Left ventricle myocardium superior (tissue), 1 donor: ENCODE data around the gene CRYZL1. TPM values are rescaled to one million over a fixed set of nuclear protein-coding genes. Genes with fewer than 3 reads are reported as not detected.
"Not testable (repeated sequence)": the region's sequence is repeated elsewhere in the genome, so short reads cannot be mapped to it uniquely, and the experiment has no call there.

Experiments used
- ATAC-seq: fragments of 200-7000 bp; cut with Tn5 transposase; one replicate; pipeline ENCODE4 v1.9.1; 2020; ENCODE audit warnings: mild to moderate bottlenecking, moderate library complexity
- DNase-seq: peaks from one replicate; pipeline ENCODE4 v3.0.0-alpha.2; 2020
- intact Hi-C: fragments of 100-400 bp; cut with micrococcal nuclease; formaldehyde crosslinking; loops from one replicate; pipeline ENCODE4 v1.11.0; 2022
- total RNA-seq: library from RNA; stranded (reverse); fragmentation: NEBNext Ultra II Directional; extraction: Animal tissue kit (Norgen Biotek cat#: 25700); gene quantifications from one replicate; pipeline ENCODE4 v1.2.1, GENCODE V29; 2021
- donor health status: DM: no; HTN: yes; CAD: no; lungs with severe emphysema.

CRYZL1 gene
- total RNA-seq, 1 donor from 2014 or later: 25.2 TPM

DNA sequence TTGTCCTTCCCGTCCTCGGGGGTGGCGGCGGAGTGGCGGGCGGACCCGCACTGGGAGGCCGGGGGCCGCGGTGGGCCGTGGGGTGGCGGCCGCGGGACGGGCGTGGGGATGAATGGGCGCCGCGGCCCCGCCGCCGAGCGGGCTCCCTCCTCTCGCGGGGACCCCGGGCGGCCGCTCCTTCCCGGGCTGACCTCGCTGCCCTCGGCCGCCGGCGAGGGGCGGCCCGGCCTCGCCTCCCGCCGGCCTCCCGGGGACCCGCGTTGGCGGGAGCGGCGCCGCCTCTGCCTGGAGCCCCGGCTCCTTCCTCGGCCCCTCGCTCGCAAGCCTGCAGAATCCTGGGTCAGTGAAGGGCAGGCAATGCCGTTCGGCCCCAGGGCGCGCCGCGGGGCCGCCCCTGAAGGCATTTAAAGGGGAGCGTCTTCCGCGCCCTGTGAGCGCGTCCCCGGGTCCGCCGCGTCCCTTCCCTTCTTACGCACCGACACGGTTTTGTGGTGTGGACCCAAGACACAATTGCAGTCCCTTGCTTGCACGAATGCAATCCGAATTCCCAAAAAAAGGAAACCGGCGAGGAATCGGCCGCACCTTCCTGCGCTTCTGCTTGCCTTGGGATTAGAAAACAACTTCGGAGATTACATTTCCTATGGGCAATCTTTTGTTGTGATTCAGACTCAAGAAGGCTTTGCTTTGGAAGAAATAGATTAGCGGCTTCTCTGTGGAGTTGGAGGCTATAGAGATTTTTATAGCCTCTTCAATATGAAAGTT is 1.5 kb upstream of the CRYZL1 start:
- peak; percentile 68 for DNase-seq
- ATAC-seq: no peak
- intact Hi-C loops: no loop called here

DNA sequence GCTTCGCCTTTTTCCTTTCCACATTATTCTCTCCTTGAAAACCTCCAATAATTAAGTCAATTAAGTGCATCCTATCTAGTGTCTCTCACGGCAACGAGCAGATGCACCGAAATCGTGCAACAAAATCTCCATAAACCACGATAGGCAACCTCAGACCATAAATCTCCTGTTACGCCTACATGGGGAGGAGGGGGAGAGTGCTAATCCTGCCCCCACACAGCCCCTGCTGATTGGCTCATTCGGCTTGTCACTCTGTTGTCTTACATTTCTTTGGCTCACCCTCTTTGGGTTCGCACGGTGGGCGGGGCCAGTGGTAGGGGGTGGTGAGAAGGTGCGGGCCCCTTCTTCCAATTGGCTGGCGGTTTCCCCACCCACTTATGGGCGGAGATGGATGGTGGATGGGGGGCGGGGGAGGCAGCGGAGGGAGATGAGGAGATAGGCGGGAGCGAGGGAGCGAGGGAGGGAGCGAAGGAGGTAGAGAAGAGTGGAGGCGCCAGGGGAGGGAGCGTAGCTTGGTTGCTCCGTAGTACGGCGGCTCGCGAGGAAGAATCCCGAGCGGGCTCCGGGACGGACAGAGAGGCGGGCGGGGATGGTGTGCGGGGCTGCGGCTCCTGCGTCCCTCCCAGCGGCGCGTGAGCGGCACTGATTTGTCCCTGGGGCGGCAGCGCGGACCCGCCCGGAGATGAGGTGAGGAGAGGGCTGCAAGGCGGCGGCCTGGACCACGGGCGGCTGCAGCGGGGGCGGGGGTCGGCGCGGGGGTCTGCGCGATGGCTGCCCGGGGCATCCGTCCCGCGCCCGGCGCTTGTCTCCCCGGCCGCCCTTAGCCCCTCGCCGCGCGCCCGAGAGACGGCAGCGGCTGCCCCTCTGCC is 720 bp upstream of the CRYZL1 start, which contains the start of gene ITSN1:
Gene ITSN1, plus strand, starts transcription at position 475 of the 869 bp plus-strand sequence. CDS start 76,328 bp downstream, outside the sequence.
- intact Hi-C loops: no loop called here
- ATAC-seq (peak; percentile 93), DNase-seq (peak; percentile 100)

DNA sequence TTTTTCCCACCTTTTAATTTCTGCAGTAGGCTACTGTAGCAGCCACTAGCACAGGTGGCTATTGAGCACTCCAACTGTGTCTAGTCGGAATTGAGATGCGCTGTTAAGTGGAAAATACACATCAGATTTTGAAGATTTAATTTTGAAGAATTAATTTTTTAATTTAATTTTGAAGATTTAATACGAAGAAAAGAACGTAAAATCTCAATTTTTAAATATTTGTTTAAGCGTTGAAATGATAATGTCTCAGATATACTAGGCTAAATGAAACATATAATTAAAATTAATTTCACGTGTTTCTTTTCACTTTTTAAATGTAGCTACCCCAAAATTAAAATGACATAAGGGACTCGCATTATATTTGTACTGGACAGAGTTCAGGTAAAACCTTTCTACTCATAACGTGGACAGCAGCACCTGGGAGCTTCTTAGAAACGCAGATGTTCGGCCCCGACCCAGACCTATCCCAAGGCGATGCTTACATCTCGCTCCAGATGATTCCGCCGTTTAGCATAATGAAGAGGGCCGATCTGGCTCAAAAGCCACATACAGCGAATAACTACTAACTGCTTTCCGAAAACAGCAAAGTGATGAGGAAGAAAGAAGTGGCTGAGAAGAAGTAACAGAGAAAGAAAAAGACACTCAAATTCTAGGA is 717 bp downstream of the CRYZL1 start:
- DNase-seq: no peak
- no peak for ATAC-seq
- intact Hi-C loops: no loop called here

DNA sequence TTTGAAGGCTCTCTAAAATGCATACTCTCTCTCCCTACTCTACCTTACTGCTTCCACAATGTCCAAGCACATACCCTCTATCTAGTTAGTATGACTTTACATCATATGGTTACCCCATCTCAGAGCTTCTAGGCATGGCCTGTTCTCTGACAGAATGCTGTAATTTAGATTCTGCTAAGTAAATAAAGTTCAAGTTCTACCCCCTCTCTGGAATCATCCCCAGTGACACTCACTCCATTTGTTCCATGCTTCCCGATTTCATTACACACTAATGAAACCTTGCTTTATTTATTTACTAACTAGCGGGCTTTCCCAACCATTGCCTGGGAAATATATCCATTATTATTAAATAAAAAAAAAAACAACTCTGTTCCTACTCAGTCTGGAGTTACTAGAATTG is 7.3 kb downstream of the CRYZL1 start:
- intact Hi-C loops: no loop called here
- ATAC-seq: no peak

DNA sequence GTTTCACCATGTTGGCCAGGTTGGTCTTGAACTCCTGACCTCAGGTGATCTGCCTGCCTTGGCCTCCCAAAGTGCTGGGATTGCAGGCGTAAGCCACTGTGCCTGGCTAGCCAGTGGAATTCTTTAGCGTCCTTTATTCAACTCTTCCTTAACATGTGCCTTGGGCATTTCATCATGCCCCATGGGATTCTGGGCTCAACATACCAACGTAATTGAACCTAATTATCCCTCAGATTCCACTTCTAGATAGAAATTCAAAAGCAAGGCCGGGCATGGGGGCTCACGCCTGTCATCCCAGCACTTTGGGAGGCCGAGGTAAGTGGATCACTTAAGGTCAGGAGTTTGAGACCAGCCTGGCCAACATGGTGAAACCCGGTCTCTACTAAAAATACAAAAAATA is 15.4 kb downstream of the CRYZL1 start:
- intact Hi-C loops, DNase-seq, ATAC-seq: not testable (repeated sequence)

More for the DNA sequence above, 7.3 kb downstream of the CRYZL1 start:
- DNase-seq: no peak

DNA sequence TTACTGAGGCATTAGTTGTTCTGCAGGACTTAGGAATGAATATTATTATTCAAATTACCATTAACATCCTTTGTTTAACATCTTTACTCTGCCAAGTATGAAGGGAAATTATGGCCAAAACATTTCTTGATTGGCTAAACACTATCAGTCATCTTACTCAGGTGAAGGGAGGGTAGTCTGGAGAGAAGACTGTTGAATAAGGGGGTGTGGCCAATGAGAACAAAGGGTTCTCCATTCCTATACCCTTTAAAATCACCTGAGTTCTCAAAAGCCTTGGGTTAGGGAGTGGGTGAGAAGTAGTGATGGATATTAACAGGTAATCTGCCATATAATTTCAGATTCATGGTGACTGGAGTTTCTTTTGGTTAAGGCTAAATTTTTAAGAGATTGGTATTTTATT is 19.3 kb downstream of the CRYZL1 start:
- intact Hi-C loops: no loop called here
- no peak for DNase-seq
- no peak for ATAC-seq

DNA sequence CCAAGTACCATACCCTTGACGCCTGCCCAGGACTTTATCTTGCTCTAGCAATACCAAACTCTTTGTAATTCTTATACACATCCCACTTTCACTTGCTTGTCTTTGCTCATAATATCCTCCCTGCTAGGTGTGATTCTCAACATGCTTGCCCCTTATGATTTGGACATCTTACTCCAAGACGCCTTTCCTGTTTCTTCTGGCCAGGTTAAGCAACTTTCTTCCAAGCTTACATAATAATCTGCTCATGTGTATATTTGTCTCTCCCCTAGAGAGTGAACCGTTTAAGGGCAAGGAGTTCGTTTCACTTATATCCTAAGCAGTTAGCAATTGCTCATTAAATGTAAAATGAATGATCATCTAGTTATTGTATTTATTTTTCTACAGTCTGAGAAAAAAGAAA is 21.8 kb downstream of the CRYZL1 start:
- no peak for ATAC-seq
- no peak for DNase-seq
- intact Hi-C loops: no loop called here

DNA sequence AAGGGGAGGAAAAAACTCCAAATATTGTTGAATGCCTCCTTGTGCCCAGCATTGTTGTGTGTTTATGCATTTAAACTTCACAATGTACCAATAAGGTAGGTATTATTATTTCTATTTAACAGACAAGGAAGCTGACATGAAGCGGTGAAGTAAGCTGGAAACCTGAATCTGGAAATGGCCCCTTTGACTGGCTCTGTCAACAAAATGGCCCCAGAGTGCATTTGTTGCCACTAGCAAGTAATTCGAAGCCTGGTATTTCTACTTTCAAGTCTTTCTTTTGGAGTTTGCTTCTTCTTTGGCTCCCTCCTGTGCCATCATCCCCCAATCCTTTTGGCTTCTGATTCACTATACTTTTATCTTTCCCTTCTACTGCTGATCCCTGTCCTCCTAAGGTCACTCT is 23.1 kb downstream of the CRYZL1 start:
- DNase-seq: no peak
- intact Hi-C loops: no loop called here
- no peak for ATAC-seq

DNA sequence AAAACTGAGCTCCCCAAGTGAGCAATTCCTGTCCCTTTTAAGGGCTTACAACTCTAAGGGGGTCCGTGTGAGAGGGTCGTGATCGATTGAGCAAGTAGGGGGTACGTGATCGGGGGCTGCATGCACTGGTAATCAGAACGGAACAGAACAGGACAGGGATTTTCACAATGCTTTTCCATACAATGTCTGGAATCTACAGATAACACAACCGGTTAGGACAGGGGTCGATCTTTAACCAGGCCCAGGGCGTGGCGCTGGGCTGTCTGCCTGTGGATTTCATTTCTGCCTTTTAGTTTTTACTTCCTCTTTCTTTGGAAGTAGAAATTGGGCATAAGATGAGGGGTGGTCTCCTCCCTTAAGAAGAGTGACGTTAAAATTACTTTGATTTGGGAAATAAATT is 24.0 kb downstream of the CRYZL1 start:
- intact Hi-C loops, DNase-seq, ATAC-seq: not testable (repeated sequence)

DNA sequence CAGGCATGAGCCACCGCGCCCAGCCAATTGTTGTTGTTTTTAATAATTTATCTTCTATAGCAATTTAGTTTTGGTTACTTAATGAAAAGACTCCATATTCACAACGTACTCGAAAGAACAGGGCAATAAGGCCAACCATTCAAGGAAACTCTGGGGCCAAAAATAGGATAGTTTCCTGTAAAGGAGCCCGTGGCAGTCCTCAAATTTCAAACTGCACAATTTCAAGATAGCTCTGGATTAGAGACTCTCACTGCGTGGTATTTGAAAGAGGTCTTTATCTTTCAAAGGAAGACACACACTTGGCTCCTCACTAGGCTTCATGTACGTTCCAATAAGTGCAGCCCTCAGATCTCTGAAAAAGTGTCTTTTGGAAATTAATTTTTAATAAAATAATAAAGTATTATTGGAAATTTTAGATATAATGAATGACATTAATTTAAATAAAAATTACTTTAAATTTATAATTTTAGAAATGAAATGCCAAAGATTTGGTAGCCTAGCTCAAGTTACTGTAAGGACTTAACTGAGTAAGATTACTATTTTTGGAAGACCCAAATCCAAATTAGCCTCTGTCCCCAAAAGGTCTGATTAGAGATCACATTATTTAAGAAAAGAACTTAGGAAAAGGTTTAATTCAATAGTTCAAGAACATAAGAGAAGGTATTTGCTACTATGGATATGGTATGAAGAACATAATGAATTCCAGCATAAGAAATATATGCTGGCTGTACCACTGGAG is 30.4 kb downstream of the CRYZL1 start:
- no peak for ATAC-seq
- intact Hi-C loops: no loop called here
- DNase-seq: no peak

DNA sequence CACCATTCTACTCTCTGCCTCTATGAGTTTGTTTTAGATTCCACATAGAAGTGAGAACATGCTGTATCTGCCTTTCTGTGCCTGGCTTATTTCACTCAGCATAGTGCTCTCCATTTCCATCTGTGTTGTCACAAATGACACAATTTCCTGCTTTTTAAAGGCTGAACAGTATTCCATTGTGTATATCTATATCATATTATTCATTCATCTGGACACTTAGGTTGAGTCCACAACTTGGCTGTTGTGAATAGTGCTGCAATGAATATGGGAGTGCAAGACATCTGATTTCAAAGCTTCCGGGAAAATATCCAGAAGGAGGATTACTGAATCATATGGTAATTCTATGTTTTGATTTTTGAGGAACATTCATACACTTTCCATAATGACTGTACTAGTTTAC is 33.0 kb downstream of the CRYZL1 start:
- intact Hi-C loops: no loop called here
- DNase-seq (no peak), ATAC-seq (no peak)

DNA sequence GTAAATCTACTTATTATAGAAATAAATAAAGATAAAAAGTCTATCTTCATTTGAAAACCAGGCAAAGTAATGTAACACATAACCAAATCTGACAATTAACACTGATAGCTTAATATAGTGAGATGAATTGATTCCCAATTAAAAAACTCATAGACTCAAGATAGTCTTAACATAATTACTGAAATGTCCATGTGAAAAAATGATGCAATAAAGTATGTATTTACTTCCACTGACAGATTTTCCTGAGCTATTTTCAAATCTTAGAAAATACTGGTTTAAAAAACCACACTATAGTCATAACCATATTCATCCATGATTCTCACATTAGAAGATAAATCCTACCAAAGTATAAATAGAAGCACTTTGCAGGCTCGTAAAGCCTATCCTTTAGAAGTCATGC is 43.5 kb downstream of the CRYZL1 start:
- intact Hi-C loops: no loop called here
- no peak for DNase-seq
- ATAC-seq: no peak

DNA sequence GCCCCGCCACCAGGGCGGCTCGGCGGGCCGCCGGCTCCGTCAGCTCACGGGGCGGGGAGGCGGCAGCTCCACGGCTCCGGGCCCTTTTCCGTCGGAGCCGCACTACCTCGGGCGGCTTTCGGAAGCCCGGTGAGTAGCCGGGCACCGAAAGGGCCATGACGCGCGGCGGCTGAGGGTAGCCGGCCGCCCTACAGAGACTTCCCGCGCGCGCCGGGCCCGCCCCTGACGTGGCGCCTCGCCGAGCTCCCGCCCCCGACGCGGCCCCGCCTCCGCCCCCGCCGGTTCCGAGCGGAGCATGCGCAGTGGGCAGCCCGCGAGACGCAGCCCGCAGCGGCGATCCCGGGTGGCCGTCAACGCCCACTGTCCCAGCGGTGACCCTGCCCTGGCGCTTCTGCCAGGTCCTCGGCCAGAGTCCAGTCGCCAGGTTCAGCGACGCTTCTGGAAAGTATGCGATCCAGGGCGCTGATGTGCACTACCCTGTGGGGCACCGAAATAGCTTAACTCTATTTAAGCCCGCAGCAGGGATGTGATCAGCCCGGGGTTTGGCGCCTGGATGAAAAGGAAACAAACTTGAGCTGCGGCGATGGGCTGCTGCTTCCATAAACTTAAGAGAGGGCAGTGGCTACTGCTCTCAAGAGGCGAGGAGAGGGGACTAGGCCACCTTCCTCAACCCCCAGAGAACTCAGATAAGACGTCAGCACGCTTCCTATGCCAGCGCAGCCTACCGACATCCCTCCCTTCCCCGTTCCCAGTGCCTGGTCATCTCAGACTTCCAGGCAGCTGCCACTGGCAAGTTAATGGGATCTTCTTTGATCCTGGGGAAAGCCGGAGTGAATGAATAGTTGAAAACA is 52.8 kb downstream of the CRYZL1 start, which contains the start of gene DONSON:
Gene DONSON, minus strand, starts transcription at position 200 of the 851 bp plus-strand sequence. Its CDS starts 43 bp downstream, at position 157.
- DNase-seq (peak; percentile 95), ATAC-seq (peak; percentile 97)
- intact Hi-C loops: no loop called here

DNA sequence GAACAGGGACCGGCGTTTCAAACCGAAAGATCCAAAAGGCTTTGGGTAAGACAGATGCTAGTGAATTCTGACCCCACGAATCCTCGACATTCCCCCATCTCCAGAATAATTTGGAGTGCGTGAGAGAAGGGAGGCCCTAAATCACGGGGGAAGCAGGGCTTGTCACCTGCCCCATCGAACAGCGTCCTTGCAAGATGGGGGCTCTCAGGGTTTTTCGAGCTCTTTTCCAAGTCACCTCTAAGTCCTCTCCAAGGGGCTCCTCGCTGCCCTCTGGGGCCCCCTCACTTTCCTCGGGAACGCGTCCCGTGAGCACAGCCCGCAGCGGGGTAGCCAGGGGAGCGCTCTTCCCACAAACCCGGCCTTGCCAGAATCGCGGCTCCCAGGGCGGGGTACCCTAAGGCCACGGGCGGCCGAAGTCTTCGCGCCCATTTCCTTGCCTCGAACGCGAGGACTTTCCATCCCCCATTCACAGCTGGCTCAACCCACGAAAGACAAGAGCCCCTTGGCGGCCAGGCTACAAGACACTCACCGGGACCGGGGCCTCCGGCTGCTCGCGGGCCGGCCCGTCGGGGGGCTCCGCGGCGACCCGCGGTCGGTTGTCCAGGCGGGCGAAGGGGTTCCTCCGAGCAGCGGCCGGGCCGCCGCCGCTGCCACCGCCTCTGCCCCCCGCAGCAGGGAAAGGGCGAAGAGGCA is 53.6 kb downstream of the CRYZL1 start:
- peak; percentile 51 for DNase-seq
- intact Hi-C loops: no loop called here
- peak; percentile 25 for ATAC-seq

DNA sequence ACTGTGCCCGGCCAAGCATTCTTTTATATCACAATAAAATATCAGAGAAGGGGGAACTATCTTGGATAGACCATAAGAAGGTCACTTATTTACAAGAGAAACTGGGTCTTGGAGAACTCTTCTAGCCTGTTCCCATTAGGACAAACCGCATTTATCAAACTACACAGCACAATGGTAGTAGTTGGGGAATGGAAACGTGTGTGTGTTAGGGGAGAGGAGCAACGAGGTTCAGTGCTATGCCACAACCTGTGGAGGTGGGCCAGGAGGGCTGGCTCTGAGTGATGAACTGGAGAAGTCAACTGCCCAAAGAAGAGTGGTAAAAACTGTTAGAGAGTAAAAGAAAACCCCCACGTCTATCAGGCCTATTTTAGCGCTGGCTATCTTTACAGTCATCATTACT is 54.6 kb downstream of the CRYZL1 start:
- intact Hi-C loops: no loop called here
- DNase-seq (no peak), ATAC-seq (no peak)

DNA sequence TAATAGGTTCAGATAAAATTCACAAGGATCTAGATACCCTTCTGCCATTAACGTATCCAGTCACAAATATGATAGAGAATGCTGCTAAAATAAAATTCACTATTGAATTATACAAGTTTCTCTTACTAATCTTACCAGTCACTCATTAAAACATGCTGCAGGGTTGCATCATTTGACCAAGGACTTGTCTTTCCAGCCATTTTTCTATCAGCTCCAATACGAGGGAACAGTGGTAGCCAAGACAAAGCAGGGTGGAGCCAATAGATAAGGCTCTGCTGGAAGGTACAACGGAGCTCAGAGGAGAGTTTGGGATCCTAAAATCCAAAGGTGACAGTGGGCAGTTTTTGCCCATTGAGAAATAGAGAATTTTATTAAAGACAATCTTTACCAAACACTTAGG is 57.1 kb downstream of the CRYZL1 start:
- intact Hi-C loops: no loop called here
- ATAC-seq (no peak), DNase-seq (no peak)

DNA sequence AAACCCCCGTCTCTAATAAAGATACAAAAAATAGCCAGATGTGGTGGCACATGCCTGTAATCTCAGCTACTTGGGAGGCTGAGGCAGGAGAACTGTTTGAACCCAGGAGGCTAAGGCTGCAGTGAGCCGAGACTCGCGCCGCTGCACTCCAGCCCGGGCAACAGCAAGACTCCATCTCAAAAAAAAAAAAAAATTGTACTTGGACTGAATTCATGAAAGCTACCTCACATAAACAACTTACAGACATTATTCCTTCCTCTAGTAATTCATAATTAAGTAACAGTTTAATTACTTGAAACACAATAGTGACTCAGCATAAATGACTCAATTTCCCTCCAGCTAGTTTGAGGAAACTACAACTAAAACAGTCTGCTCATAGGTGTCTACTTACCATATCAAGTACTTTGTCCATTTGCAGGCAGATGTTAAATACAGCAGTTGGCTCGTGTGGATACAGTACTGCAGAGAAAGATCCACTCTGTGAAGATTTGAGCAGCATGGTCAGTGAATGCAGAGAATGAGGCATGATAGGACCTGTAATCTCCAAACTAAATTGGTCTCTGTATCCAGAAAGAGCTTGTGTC is 62.5 kb downstream of the CRYZL1 start:
- ATAC-seq (no peak), DNase-seq (no peak)
- intact Hi-C loops: no loop called here
